Ishikawa (cell line): Measurements from ENCODE around the gene MARCHF5.

ENCODE experiments used
- CEBPB ChIP-seq: IDR thresholded peaks from 2 replicates; pipeline ENCODE4 v1.6.1; 2012
- CREB1 ChIP-seq: IDR thresholded peaks from 2 replicates; pipeline ENCODE4 v1.6.1; 2012; ENCODE audit warnings: low read depth
- EGR1 ChIP-seq: IDR thresholded peaks from 2 replicates; pipeline ENCODE4 v1.6.1; 2012
- EP300 ChIP-seq: IDR thresholded peaks from 2 replicates; pipeline ENCODE4 v1.6.1; 2012; ENCODE audit warnings: borderline replicate concordance
- FOXM1 ChIP-seq: IDR thresholded peaks from 2 replicates; pipeline ENCODE4 v1.6.1; 2012; ENCODE audit warnings: low read depth, borderline replicate concordance
- MAX ChIP-seq: IDR thresholded peaks from 2 replicates; pipeline ENCODE4 v1.6.1; 2012
- NFIC ChIP-seq: IDR thresholded peaks from 2 replicates; pipeline ENCODE4 v1.6.1; 2012
- RAD21 ChIP-seq: IDR thresholded peaks from 2 replicates; pipeline ENCODE4 v1.6.1; 2012; ENCODE audit warnings: low read depth
- REST ChIP-seq: IDR thresholded peaks from 2 replicates; pipeline ENCODE4 v1.6.1; 2012; ENCODE audit warnings: low read depth, mild to moderate bottlenecking
- TAF1 ChIP-seq: IDR thresholded peaks from 2 replicates; pipeline ENCODE4 v1.6.1; 2012; ENCODE audit warnings: low read depth, mild to moderate bottlenecking
- TCF12 ChIP-seq: IDR thresholded peaks from 2 replicates; pipeline ENCODE4 v1.6.1; 2012; ENCODE audit warnings: low read depth
- TEAD4 ChIP-seq: IDR thresholded peaks from 2 replicates; pipeline ENCODE4 v1.6.1; 2012
- USF1 ChIP-seq: IDR thresholded peaks from 2 replicates; pipeline ENCODE4 v1.6.1; 2012
- YY1 ChIP-seq: IDR thresholded peaks from 2 replicates; pipeline ENCODE4 v1.6.1; 2012; ENCODE audit warnings: low read depth
- ZBTB7A ChIP-seq: IDR thresholded peaks from 2 replicates; pipeline ENCODE4 v1.6.1; 2012; ENCODE audit warnings: low read depth

MARCHF5 gene

GRCh38 chr10:92291616-92291865, 574 bp downstream of the MARCHF5 start:
- TF ChIP-seq FOXM1: no peak
- no peak for TF ChIP-seq EGR1
- TF ChIP-seq CREB1: no peak

GRCh38 chr10:92291921-92292845, 1.2 kb downstream of the MARCHF5 start:
- TF ChIP-seq RAD21 (peak; percentile 41), REST (no peak)

- TF ChIP-seq TAF1 (no peak), NFIC (no peak), YY1 (no peak), TEAD4 (no peak), CREB1 (no peak), EP300 (no peak)
These were observed 7.5 kb downstream of the MARCHF5 start for GRCh38 chr10:92298487-92298886.

GRCh38 chr10:92303096-92303495, 12.1 kb downstream of the MARCHF5 start:
- TF ChIP-seq ZBTB7A: no peak
- TF ChIP-seq EP300: no peak
- no peak for TF ChIP-seq CEBPB

GRCh38 chr10:92304061-92304460, 13.1 kb downstream of the MARCHF5 start:
- no peak for TF ChIP-seq EGR1
- no peak for TF ChIP-seq FOXM1
- no peak for TF ChIP-seq REST
- TF ChIP-seq NFIC: no peak
- TF ChIP-seq RAD21: no peak
- TF ChIP-seq YY1: no peak
- no peak for TF ChIP-seq TEAD4
- TF ChIP-seq USF1: no peak
- TF ChIP-seq ZBTB7A: no peak
- TF ChIP-seq EP300: no peak
- TF ChIP-seq TAF1: no peak
- no peak for TF ChIP-seq MAX
- no peak for TF ChIP-seq TCF12
- no peak for TF ChIP-seq CREB1
- no peak for TF ChIP-seq CEBPB

- TF ChIP-seq YY1 (no peak), MAX (no peak)
These were observed 14.4 kb downstream of the MARCHF5 start for GRCh38 chr10:92305133-92306072.

GRCh38 chr10:92309272-92309671, 18.3 kb downstream of the MARCHF5 start:
- TF ChIP-seq CREB1 (no peak), REST (no peak), NFIC (no peak)
